Transverse colon (tissue), 4 donors: Measurements from ENCODE around the gene SNAP91.

Experiments used
- EP300 ChIP-seq: sonication (generic); formaldehyde crosslinking; IDR thresholded peaks from one replicate; pipeline ENCODE4 v1.6.1; 2017; ENCODE audit warnings: antibody characterized with exemption, low read depth
- POLR2A ChIP-seq: fragments of 450-650 bp; IDR thresholded peaks from one replicate; pipeline ENCODE4 v1.6.1; 2016; ENCODE audit warnings: antibody characterized with exemption, mild to moderate bottlenecking, moderate library complexity
- POLR2AphosphoS5 ChIP-seq, 3 donors: sonication (generic); formaldehyde crosslinking; IDR thresholded peaks; one replicate each; pipeline ENCODE4 v1.6.1; 2016; ENCODE audit warnings: antibody characterized with exemption in 3 of 3
- TF ChIP-seq, protein P1 (sequence below), 5 experiments: fragments of 200-600 bp in 3 of 5; fragments of 450-650 bp in 2 of 5; sonication (generic) in 3 of 5; IDR thresholded peaks; 1 replicate in 2 of 5; 2 replicates in 3 of 5; pipeline ENCODE4 v1.5.1; 2016 to 2017; ENCODE audit warnings: antibody characterized with exemption in 5 of 5, inconsistent platforms in 3 of 5, mild to moderate bottlenecking in 2 of 5, moderate library complexity in 1 of 5

DNA sequence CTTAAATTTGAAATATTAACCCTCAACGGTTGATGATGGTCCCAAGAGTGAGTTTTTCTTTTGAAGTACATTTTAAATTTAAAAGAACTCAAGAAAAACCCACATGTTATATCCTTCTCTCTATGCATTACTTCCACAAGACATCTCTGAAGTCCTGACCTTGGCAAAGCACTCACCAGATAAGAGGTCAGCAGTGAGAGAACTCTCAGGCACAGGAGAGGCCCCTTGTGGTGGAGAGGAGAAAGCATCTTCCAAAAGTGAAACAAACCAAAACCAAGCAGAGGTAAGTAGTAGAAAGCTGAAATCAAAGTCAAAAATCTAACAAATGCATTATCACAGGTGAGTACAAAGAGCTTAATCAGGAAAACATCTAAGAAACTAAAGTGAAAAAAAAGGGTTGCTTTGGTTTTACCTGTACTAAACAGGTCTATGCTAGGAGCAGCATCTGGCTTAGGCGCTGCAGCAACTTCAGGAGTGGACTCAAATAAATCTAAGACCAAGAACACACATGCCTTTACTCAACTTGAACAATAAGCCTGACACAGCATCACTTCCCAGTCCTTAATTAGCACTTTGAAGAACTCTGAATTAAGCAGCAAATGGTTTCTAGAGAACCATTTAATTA lies 116.0 kb downstream of the SNAP91 start:
- TF ChIP-seq, protein P1, sequence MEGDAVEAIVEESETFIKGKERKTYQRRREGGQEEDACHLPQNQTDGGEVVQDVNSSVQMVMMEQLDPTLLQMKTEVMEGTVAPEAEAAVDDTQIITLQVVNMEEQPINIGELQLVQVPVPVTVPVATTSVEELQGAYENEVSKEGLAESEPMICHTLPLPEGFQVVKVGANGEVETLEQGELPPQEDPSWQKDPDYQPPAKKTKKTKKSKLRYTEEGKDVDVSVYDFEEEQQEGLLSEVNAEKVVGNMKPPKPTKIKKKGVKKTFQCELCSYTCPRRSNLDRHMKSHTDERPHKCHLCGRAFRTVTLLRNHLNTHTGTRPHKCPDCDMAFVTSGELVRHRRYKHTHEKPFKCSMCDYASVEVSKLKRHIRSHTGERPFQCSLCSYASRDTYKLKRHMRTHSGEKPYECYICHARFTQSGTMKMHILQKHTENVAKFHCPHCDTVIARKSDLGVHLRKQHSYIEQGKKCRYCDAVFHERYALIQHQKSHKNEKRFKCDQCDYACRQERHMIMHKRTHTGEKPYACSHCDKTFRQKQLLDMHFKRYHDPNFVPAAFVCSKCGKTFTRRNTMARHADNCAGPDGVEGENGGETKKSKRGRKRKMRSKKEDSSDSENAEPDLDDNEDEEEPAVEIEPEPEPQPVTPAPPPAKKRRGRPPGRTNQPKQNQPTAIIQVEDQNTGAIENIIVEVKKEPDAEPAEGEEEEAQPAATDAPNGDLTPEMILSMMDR (IDR thresholded peaks at IDR 0.05) = peak in 3 of 5 experiments; percentile 15 to 25 (median 24)
- TF ChIP-seq POLR2A (no peak), EP300 (no peak), POLR2AphosphoS5 (IDR thresholded peaks at IDR 0.05) (no peak)
